DMS153 treated with DMSO at 0.1 percent for 48 hours (cell line): ENCODE results near the gene RND1.

Source experiments
- DNase-seq: peaks from one replicate; lab custom pipeline; 2025; ENCODE audit not compliant: unreplicated experiment; lab: John Stamatoyannopoulos, UW

RND1 gene

DNA sequence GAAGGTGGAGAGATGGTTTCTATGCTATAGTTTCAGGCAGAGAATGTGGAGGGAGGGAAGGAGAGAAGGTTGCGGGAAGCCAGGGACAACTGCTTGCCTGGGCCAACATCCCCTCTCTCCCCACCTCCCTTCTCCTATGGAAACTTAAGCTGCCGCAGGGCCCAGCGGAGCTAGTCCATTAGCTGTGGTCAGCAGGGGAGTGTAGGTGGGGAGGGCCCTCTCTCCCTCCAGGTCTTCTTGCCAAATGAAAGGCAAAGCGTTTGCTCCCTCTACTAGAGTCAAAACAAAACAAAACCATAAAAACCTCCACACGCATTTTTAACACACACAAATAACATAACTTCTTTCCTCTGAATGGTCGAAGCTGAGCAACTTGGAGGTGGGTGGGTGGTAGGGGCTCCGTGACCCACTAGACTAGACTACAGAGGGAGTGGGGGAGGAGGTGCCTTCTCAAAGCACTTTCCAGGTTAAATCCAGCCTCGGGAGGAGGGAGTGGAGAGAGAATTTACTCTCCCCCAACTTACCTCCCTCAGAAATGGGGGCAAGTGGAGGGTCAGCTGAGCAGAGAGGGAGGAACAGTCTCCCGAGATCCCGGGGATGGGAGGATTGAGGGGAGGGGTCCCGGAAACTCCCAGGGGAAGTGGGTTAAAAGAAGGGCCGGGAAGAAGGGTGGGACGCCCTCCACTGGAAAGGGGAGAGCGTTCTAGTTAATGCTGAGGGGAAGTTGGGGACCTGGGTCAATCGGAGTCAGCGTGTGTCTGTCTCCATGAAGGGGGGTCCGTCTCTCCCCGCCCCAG lies 52.0 kb downstream of the RND1 start:
- DNase-seq = no peak

- no peak for DNase-seq
Observed at GRCh38 chr12:48812389-48812788, 53.3 kb downstream of the RND1 start.

DNA sequence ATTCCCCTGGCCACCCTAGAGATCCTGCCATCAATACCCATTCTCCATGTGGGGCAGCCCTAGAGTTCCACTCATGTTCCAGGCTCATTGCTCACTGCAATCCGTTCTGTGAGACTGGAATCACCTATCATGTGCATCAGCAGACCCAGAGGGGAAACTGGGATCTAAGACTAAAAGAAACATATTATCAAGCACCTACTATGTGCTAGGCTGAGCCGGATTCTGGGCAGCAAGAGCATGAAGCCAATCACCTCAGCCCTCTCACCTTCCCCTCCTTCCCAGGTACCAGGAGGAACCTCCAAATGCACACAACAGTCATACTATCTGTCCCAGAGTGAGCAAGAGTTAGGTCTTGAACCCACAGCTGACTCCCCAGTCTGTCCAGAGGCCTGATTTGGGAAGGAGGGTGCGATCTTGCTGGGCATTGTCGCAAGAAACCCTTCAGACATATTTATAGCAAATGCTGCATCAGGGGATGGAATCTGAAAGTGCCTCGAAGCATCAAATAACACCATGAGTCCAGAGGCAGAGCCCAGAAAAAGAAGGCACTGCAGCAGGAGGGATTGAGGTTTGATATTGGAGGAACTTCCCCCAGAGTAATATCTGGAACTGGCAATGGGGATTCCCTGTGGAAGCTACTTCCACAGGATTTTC lies 54.1 kb downstream of the RND1 start:
- no peak for DNase-seq

GRCh38 chr12:48810903-48811431 lies 54.7 kb downstream of the RND1 start:
- no peak for DNase-seq

GRCh38 chr12:48807981-48808380 lies 57.7 kb downstream of the RND1 start:
- DNase-seq = no peak
